Left lung (tissue), 10 donors: ENCODE data around the gene TMEM35B. TPM values are rescaled to one million over a fixed set of nuclear protein-coding genes. Genes with fewer than 3 reads are reported as not detected.
A peak's percentile ranks its signal among the peaks of the same experiment; 100 is the strongest.
"Not testable (repeated sequence)": the region's sequence is repeated elsewhere in the genome, so short reads cannot be mapped to it uniquely, and the experiment has no call there.

Experiments used
- ATAC-seq: fragments of 200-7000 bp; cut with Tn5 transposase; one replicate; pipeline ENCODE4 v1.9.1; 2020; ENCODE audit warnings: moderate library complexity
- DNase-seq, 4 donors: peaks; one replicate each; pipeline ENCODE4 v3.0.0-alpha.2; 2013 to 2020
- H3K27ac ChIP-seq, 2 donors: fragments of 200-600 bp; sonication (generic) in 1 of 2; one replicate each; pipeline versions ENCODE4 v1.5.0 to v1.8.0; 2020 to 2021
- H3K27me3 ChIP-seq, 2 donors: fragments of 200-600 bp; sonication (generic) in 1 of 2; one replicate each; pipeline versions ENCODE4 v1.5.0 to v1.8.0; 2020 to 2021
- H3K36me3 ChIP-seq, 2 donors: fragments of 200-600 bp; sonication (generic) in 1 of 2; one replicate each; pipeline versions ENCODE4 v1.5.0 to v1.8.0; 2020 to 2021
- H3K4me1 ChIP-seq, 2 donors: fragments of 200-600 bp; one replicate each; pipeline ENCODE4 v1.8.0; 2021
- H3K4me3 ChIP-seq, 2 donors: fragments of 200-600 bp; sonication (generic) in 1 of 2; one replicate each; pipeline versions ENCODE4 v1.5.0 to v1.8.0; 2020 to 2021; ENCODE audit warnings: mild to moderate bottlenecking in 1 of 2
- H3K9me3 ChIP-seq, 2 donors: fragments of 200-600 bp; sonication (generic) in 1 of 2; one replicate each; pipeline versions ENCODE4 v1.5.0 to v1.8.0; 2020 to 2021
- CTCF ChIP-seq, 2 donors: fragments of 200-600 bp; sonication (generic) in 1 of 2; IDR thresholded peaks; one replicate each; pipeline versions ENCODE4 v1.5.0 to v1.8.0; 2021; ENCODE audit warnings: antibody characterized with exemption in 2 of 2
- intact Hi-C, 2 donors: fragments of 100-400 bp; cut with DNase I; formaldehyde crosslinking; loops; one replicate each; pipeline versions ENCODE4 v1.11.2 to v1.14.2; 2022
- polyA plus RNA-seq, 6 donors: library from polyadenylated mRNA; unstranded; fragments of 120-200 nt; gene quantifications; one replicate each; pipeline ENCODE4 v1.2.1, GENCODE V29; 2013; ENCODE audit not compliant: insufficient read length in 6 of 6
- total RNA-seq, 2 donors: library from RNA; stranded (reverse); fragmentation: NEBNext Ultra II Directional; extraction: Animal tissue kit (Norgen Biotek cat#: 25700); gene quantifications; one replicate each; pipeline ENCODE4 v1.2.1, GENCODE V29; 2021
- donor health status: DM: no; HTN: yes; CAD: no.
- donor health status: DM: no; HTN: no; CAD: no.

The TMEM35B gene
- total and polyA plus RNA-seq, 8 donors, result 28.1 to 43.1 (median 30.0) TPM

GRCh38 chr1:34987018-34987417, 1.9 kb upstream of the TMEM35B start:
- no peaks in the 10 kb centered on the region for H3K27me3 ChIP-seq
- no peak for TF ChIP-seq CTCF (IDR thresholded peaks at IDR 0.05)
- peaks cover 16 to 32% of the 10 kb centered on the region in 2 donors for H3K4me1 ChIP-seq
- DNase-seq (no peak), ATAC-seq (no peak)
- intact Hi-C loops, result no loop called here
- peaks cover 3 to 28% of the 10 kb centered on the region in 2 donors for H3K36me3 ChIP-seq
- no peaks in the 10 kb centered on the region for H3K9me3 ChIP-seq
- no peak overlapping the region for H3K27ac ChIP-seq
- no peak overlapping the region for H3K4me3 ChIP-seq

GRCh38 chr1:34985609-34985904, 410 bp upstream of the TMEM35B start:
- peak; percentile 41 for ATAC-seq

GRCh38 chr1:34984435-34984792, 733 bp downstream of the TMEM35B start:
- peak overlapping the region; percentile 92 to 93 for H3K27ac ChIP-seq
- H3K4me3 ChIP-seq, result peak overlapping the region; percentile 76 to 93
- H3K27me3 ChIP-seq, result no peaks in the 10 kb centered on the region
- H3K9me3 ChIP-seq, result no peaks in the 10 kb centered on the region
- peaks cover 16 to 32% of the 10 kb centered on the region in 2 donors for H3K4me1 ChIP-seq
- no peak for TF ChIP-seq CTCF (IDR thresholded peaks at IDR 0.05)
- ATAC-seq, result peak; percentile 46
- intact Hi-C loops, result no loop called here
- peaks cover 0 to 12% of the 10 kb centered on the region in 2 donors for H3K36me3 ChIP-seq
- peak in 1 of 4 donors; percentile 21 for DNase-seq

More at GRCh38 chr1:34985609-34985904, 410 bp upstream of the TMEM35B start:
- Histone ChIP-seq H3K36me3 (peaks cover 0 to 21% of the 10 kb centered on the region in 2 donors), H3K4me3 (peak overlapping the region; percentile 76 to 93), H3K4me1 (peaks cover 16 to 32% of the 10 kb centered on the region in 2 donors), H3K27ac (peak overlapping the region; percentile 92 to 93)
- H3K9me3 ChIP-seq, H3K27me3 ChIP-seq, DNase-seq, intact Hi-C loops: not testable (repeated sequence)

GRCh38 chr1:34983700-34984355, 1.3 kb downstream of the TMEM35B start:
- H3K9me3 ChIP-seq, result no peaks in the 10 kb centered on the region
- ATAC-seq, result peak; percentile 12
- H3K27ac ChIP-seq, result peak overlapping the region; percentile 92 to 93
- peak in 2 of 4 donors; percentile 15 to 21 for DNase-seq
- peaks cover 0 to 7% of the 10 kb centered on the region in 2 donors for H3K36me3 ChIP-seq
- intact Hi-C loops, result no loop called here
- H3K4me1 ChIP-seq, result peaks cover 16 to 32% of the 10 kb centered on the region in 2 donors
- peak overlapping the region; percentile 76 to 93 for H3K4me3 ChIP-seq
- TF ChIP-seq CTCF (IDR thresholded peaks at IDR 0.05), result no peak
- H3K27me3 ChIP-seq, result no peaks in the 10 kb centered on the region

- intact Hi-C loops, result no loop called here
- ATAC-seq (no peak), DNase-seq (no peak)
- H3K4me3 ChIP-seq, result no peak overlapping the region
- peaks cover 0 to 7% of the 10 kb centered on the region in 2 donors for H3K36me3 ChIP-seq
- TF ChIP-seq CTCF (IDR thresholded peaks at IDR 0.05), result no peak
- H3K9me3 ChIP-seq, result no peaks in the 10 kb centered on the region
- H3K4me1 ChIP-seq, result peaks cover 16 to 32% of the 10 kb centered on the region in 2 donors
- H3K27ac ChIP-seq, result no peak overlapping the region
- no peaks in the 10 kb centered on the region for H3K27me3 ChIP-seq
Observed at GRCh38 chr1:34982820-34983376, 2.2 kb downstream of the TMEM35B start.
